Ishikawa (cell line): ENCODE results near the gene EREG.

Source experiments
- CEBPB ChIP-seq: IDR thresholded peaks from 2 replicates; pipeline ENCODE4 v1.6.1; 2012
- CREB1 ChIP-seq: IDR thresholded peaks from 2 replicates; pipeline ENCODE4 v1.6.1; 2012; ENCODE audit warnings: low read depth
- EGR1 ChIP-seq: IDR thresholded peaks from 2 replicates; pipeline ENCODE4 v1.6.1; 2012
- EP300 ChIP-seq: IDR thresholded peaks from 2 replicates; pipeline ENCODE4 v1.6.1; 2012; ENCODE audit warnings: borderline replicate concordance
- FOXM1 ChIP-seq: IDR thresholded peaks from 2 replicates; pipeline ENCODE4 v1.6.1; 2012; ENCODE audit warnings: low read depth, borderline replicate concordance
- MAX ChIP-seq: IDR thresholded peaks from 2 replicates; pipeline ENCODE4 v1.6.1; 2012
- NFIC ChIP-seq: IDR thresholded peaks from 2 replicates; pipeline ENCODE4 v1.6.1; 2012
- RAD21 ChIP-seq: IDR thresholded peaks from 2 replicates; pipeline ENCODE4 v1.6.1; 2012; ENCODE audit warnings: low read depth
- REST ChIP-seq: IDR thresholded peaks from 2 replicates; pipeline ENCODE4 v1.6.1; 2012; ENCODE audit warnings: low read depth, mild to moderate bottlenecking
- TAF1 ChIP-seq: IDR thresholded peaks from 2 replicates; pipeline ENCODE4 v1.6.1; 2012; ENCODE audit warnings: low read depth, mild to moderate bottlenecking
- TCF12 ChIP-seq: IDR thresholded peaks from 2 replicates; pipeline ENCODE4 v1.6.1; 2012; ENCODE audit warnings: low read depth
- TEAD4 ChIP-seq: IDR thresholded peaks from 2 replicates; pipeline ENCODE4 v1.6.1; 2012
- USF1 ChIP-seq: IDR thresholded peaks from 2 replicates; pipeline ENCODE4 v1.6.1; 2012
- YY1 ChIP-seq: IDR thresholded peaks from 2 replicates; pipeline ENCODE4 v1.6.1; 2012; ENCODE audit warnings: low read depth
- ZBTB7A ChIP-seq: IDR thresholded peaks from 2 replicates; pipeline ENCODE4 v1.6.1; 2012; ENCODE audit warnings: low read depth

EREG gene

DNA sequence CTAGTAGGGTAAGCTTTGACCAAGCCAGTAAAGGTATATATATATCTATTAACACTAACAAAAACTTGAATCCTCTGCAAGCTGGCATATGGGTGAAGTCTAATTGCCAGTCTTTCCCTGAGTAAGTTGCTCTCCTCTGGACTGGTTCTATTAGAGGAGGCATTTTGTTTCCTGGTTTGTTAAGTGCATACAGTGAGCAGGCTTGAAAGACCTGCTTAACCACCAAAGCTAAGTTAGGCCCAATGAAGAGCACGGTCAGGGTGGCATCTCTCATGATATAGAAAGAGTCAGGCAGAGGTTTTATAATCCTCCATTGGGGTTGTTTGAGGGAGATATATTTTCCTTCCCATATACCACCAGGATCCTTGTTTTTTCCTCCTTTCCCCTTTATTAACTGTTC lies 70.4 kb downstream of the EREG start:
- no peak for TF ChIP-seq USF1
- no peak for TF ChIP-seq TCF12
- no peak for TF ChIP-seq YY1
- no peak for TF ChIP-seq ZBTB7A
- no peak for TF ChIP-seq EGR1
- no peak for TF ChIP-seq MAX
- TF ChIP-seq TEAD4: no peak
- no peak for TF ChIP-seq NFIC
- no peak for TF ChIP-seq REST
- TF ChIP-seq RAD21: no peak
- TF ChIP-seq EP300: no peak
- no peak for TF ChIP-seq TAF1
- no peak for TF ChIP-seq FOXM1
- TF ChIP-seq CREB1: no peak
- TF ChIP-seq CEBPB: no peak

DNA sequence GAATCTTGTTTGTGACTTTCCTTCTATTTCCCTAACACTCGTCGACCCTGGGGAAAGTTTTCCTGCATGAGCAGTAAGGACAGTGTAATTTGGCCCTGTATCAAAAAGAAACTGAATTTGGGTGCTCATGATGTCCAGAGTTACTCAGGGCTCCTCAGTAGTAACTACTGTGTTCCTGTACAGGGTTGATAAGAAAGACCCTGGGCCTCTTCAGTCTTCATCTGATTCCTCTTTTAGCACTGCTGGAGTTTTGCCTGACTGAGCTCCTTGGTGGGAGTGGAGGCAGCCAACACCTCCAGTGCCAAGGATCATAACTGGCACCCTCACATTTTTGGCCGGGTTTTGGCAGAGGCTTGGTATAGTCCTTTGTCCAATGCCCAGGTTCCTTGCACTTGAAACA lies 72.9 kb downstream of the EREG start:
- TF ChIP-seq MAX: no peak
- TF ChIP-seq TEAD4: no peak
- no peak for TF ChIP-seq USF1
- no peak for TF ChIP-seq EP300
- no peak for TF ChIP-seq REST
- TF ChIP-seq FOXM1: no peak
- TF ChIP-seq TAF1: no peak
- no peak for TF ChIP-seq CREB1
- no peak for TF ChIP-seq TCF12
- TF ChIP-seq RAD21: no peak
- TF ChIP-seq ZBTB7A: no peak
- no peak for TF ChIP-seq YY1
- TF ChIP-seq EGR1: no peak
- no peak for TF ChIP-seq NFIC
- TF ChIP-seq CEBPB: no peak
